GM21737 (cell line): ENCODE results near the gene PC.
"Not testable (repeated sequence)": the region's sequence is repeated elsewhere in the genome, so short reads cannot be mapped to it uniquely, and the experiment has no call there.

ENCODE experiments used
- ATAC-seq: cut with Tn5 transposase; IDR thresholded peaks from one replicate; pipeline ENCODE4 v1.9.1; 2021; ENCODE audit warnings: mild to moderate bottlenecking, moderate library complexity; ENCODE audit not compliant: unreplicated experiment

Gene PC

GRCh38 chr11:66981976-66982578 is 23.9 kb upstream of the PC start:
- no peak for ATAC-seq

- ATAC-seq: no peak
Measured at GRCh38 chr11:66979336-66979980, 21.3 kb upstream of the PC start.

GRCh38 chr11:66978717-66979116 is 20.5 kb upstream of the PC start:
- ATAC-seq: no peak

GRCh38 chr11:66978229-66978628 is 20.0 kb upstream of the PC start:
- no peak for ATAC-seq

GRCh38 chr11:66976925-66977324 is 18.7 kb upstream of the PC start:
- no peak for ATAC-seq

DNA sequence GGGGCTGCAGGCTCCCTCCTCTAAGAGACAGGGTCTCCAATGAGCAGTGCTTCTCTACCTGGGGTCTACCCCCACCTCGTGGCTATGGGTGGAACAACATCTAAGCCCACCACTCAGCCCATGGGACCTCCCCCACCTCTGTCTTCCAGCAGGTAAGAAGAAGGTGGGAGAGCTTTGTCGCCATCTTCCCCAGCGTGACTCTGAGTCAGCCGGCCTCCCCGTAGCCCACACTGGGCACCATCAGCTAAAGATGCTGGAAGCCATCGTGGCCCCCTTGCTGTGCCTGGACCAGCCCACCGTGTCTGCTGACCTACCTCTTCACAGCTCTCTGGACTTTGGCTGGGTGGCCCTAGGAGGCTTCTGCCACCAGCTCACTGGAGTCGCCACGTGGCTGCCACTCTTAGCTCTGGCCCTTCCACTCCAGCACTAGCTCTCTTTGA is 17.9 kb upstream of the PC start:
- no peak for ATAC-seq

DNA sequence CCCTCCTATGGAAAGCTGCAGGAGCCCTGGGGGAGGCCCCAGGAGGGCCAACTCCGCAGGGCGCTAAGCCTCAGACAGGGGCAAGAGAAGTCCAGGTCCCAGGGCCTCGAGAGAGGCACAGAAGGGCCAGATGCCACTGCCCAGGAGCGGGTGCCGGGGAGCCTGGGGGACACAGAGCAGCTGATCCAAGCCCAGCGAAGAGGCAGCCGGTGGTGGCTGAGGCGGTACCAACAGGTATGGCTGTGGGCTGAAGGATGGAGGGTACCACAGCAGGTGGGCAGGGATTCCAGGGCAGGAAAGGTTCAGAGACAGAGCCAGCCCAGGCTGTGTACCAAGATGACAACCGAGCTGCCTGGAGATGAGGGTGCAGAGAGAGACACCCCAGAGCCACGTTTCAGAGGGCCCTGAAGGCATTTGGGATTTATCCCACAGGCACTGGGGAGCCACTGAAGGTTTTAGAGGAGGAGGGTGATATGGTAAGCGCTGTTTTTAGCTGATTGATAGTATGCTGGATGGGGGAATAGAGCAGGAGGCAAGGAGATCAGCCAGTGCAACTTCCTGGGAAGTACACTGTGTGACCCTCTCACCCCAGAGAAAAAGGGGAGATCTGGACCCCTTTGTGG is 17.3 kb upstream of the PC start:
- ATAC-seq: no peak

DNA sequence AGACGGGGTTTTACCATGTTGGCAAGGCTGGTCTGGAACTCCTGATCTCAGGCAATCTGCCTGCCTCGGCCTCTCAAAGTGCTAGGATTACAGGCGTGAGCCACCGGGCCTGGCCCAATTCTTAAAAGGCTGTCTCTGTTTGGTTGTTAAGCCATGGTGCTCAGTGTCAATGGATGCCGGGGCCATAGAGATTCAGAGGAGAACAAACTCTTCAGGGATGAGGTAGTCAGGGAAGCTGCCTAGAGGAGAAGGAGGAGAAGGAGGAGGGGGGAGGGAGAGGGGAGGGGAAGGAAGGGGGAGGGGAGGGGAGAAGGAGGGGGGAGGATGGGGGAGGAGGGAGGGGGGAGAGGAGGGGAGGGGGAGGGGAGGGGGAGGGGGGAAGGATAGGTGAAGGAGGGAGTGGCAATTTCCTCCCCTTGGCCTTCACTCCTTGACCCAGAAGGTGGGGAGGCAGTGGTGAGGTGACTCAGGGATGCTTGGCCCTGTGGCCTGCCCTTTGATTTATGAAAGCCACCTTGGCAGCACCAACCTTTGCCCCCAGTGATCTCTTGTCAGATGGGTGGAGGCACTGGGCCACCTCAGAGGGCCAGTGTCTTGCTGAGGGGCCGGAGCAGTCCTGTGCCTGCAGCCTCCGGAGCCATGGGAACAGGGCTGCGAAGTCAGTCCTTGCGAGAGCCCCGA is 16.7 kb upstream of the PC start, which contains the start of gene C11orf86:
C11orf86 (plus strand) TSS at position 581 of the 681 bp plus-strand sequence; CDS start at position 640, 59 bp downstream.
- ATAC-seq: no peak

GRCh38 chr11:66973956-66974580 is 15.9 kb upstream of the PC start:
- ATAC-seq: no peak

DNA sequence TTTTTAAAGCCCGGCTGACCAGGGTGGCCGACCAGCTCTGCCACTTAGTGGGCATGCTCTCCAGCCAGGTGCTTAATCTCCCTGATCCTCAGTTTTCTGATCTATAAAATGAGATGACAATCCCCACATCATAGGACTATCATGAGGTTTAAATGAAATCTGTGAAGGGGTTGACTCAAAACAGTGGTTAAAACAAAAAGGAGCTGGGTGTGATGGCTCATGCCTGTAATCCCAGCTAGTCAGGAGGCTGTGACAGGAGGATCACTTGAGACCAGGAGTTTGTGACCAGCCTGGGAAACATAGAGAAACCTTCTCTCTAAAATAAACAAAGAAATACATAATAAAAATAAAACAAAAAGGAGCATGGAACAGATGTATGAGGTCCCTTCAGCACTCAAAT is 13.3 kb upstream of the PC start:
- no peak for ATAC-seq

DNA sequence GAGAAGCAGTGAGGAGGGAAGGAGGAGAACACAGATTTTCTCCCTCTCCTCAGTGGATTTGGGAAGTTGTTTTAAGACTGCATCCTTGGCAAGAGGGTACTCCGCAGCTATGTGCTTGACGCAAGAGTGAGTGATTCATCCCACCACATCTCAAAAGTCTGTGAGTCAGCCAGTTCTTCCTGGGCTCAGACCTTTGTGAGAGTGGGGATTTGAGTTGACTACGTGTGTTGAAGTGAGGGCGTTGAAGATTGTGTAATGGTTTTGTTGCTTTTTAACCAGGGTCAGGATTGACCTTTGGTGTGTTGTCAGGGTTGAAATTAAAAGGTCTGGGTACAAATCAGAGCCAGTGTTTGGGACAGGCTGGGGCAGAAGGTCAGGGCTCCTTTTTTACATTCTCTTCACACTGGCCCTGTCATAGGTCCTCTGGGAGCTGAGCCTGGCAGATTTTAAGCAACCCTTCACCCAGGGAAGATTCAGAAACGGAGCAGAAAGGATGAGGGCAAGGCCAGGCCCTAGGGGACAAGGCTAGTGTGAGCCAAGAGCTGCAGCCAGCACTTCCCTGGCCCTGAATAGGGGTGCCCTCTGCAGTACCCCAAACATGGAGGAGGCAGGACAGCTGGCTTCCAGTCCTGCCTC is 12.7 kb upstream of the PC start:
- no peak for ATAC-seq

DNA sequence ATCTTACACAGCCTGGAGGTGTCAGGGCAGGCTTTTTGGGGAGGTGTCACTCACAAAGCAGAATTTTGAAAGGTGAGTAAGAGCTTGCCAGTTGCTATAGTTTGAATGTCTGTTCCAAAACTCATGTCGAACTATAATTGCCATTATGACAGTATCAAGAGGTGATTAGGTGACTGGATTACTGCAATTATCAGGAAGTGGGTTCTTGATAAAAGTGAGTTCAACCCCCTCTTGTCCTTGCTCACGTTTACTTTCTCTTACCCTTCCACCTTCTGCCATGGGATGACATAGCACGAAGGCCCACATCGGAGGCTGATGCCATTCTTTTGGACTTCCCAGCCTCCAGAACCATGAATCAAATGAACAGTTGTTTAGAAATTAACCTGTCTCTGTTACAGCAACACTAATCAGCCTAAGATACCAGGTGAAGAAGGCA is 12.2 kb upstream of the PC start:
- ATAC-seq: no peak

DNA sequence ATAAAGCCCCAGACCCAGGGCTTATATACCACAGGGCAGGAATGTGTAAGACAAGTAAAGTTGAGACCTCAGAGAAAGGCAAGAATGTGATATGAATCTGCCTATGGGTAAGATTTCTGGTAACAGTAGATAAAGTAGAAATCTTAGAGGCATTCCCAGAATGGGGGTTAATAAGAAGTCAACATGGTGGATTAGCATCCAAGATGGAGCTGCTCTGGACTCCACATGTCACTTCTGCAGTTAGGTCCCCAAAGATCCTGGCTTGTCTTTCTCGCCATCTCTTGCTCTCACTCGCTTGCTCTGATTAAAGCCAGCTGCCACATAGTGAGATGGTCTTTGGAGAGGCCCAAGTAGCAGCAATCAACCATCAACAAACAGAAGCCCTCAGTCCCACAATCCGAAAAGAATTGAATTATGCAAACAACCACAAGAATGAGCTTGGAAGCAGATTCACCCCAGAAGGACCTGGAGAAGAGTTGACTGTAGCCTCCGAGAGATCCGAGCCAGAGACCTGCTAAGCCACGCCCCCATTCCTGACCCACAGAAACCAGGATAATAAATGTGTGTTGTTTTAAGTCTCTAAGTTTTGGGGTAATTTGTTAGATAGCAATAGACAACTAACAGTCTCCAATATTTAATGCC is 11.5 kb upstream of the PC start:
- ATAC-seq: no peak

- ATAC-seq: no peak
Measured at GRCh38 chr11:66967670-66968425, 9.7 kb upstream of the PC start.

GRCh38 chr11:66966351-66966750 is 8.2 kb upstream of the PC start:
- ATAC-seq: no peak

- no peak for ATAC-seq
Measured at GRCh38 chr11:66964495-66964894, 6.3 kb upstream of the PC start.

DNA sequence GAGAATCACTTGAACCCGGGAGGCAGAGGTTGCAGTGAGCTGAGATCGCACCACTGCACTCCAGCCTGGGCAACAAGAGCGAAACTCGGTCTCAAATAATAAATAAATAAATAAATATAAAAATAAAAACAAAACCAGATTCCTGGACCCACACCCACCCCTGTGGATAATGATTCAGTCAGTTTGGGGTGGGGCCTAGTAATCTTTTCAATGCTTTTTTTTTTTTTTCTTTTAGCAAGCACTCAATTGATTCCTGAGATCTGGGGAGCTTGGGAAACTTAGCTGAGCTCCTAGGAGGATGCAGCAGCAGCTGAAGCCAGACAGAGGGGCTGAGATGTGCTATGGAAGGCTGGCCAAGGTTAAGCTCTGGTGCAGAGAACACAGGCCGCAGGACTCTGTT is 4.6 kb upstream of the PC start:
- no peak for ATAC-seq

DNA sequence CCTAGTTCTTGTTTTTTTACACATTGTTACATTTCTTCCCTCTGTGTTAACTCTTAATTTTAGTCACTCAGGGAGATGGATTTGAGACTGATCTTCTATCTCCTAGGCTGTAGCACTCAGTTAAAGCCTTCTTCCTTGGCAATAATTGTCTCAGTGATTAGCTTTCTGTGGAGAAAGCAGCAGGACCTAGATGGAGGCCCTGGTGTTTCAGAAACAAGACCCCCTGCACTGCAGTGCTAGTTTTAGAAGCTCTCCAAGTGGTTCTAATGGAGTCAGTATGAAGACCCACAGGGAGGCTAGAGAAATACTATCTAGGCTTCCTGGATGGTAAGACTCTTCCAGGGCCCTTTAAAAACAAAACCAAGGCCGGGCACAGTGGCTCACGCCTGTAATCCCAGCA is 4.1 kb upstream of the PC start:
- no peak for ATAC-seq

- ATAC-seq: not testable (repeated sequence)
Measured at GRCh38 chr11:66961691-66962213, 3.6 kb upstream of the PC start.

DNA sequence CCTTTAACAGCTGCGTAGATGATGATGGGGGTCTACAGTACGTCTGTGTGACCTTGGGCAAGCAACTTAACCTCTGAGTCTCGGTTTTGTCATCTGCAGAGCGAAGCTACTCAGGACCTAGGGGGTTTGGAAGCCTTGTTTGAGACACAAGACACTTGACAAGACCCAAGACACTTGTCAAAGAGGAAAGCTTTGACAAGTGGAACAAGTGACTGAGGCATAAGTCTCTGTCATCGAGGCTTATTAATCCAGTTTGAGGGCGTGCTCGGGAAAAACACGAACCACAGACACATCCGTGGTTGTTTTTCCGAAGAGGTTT is 732 bp upstream of the PC start:
- ATAC-seq: no peak
